MCF 10A (cell line): ENCODE results near the gene SNX22. TPM values are rescaled to one million over a fixed set of nuclear protein-coding genes. Genes with fewer than 3 reads are reported as not detected.

Experiments
- BruUV-seq: library from RNA; stranded (reverse); fragments of 400-500 nt; replicated peaks from 2 replicates; lab custom pipeline; 2021; lab: Mats Ljungman, UMichigan
- CTCF ChIA-PET: fragments of 300-600 bp; sonication (Branson Sonifier 250); formaldehyde crosslinking; extraction: SDS; loops from one replicate; lab custom pipeline; 2021; ENCODE audit warnings: antibody characterized with exemption, inconsistent platforms; lab: Yijun Ruan, JAX
- POLR2A ChIA-PET: fragments of 300-600, 350-650 bp; sonication (Branson Sonifier 250); formaldehyde crosslinking; extraction: SDS; loops from one replicate; lab custom pipeline; 2020; ENCODE audit warnings: antibody characterized with exemption, inconsistent platforms; lab: Yijun Ruan, JAX
- DNase-seq: peaks from one replicate; pipeline ENCODE4 v3.0.0-alpha.2; 2018; ENCODE audit not compliant: unreplicated experiment
- H3K27ac Mint-ChIP-seq: one replicate; pipeline ENCODE4 v1.8.0; 2022; ENCODE audit warnings: mild to moderate bottlenecking, low read depth, mixed read lengths; ENCODE audit not compliant: unreplicated experiment
- H3K27me3 Mint-ChIP-seq: one replicate; pipeline ENCODE4 v1.8.0; 2022; ENCODE audit warnings: mixed read lengths; ENCODE audit not compliant: insufficient read depth, unreplicated experiment
- H3K36me3 Mint-ChIP-seq: one replicate; pipeline ENCODE4 v1.8.0; 2022; ENCODE audit warnings: mild to moderate bottlenecking, moderate library complexity, mixed read lengths; ENCODE audit not compliant: insufficient read depth, unreplicated experiment
- H3K4me1 Mint-ChIP-seq: one replicate; pipeline ENCODE4 v1.8.0; 2022; ENCODE audit warnings: mixed read lengths; ENCODE audit not compliant: insufficient read depth, unreplicated experiment
- H3K4me3 Mint-ChIP-seq: one replicate; pipeline ENCODE4 v1.8.0; 2022; ENCODE audit warnings: mild to moderate bottlenecking, moderate library complexity, mixed read lengths; ENCODE audit not compliant: unreplicated experiment
- H3K9me3 Mint-ChIP-seq: one replicate; pipeline ENCODE4 v1.8.0; 2022; ENCODE audit warnings: mixed read lengths; ENCODE audit not compliant: unreplicated experiment
- CTCF ChIP-seq: fragments of 200-600 bp; IDR thresholded peaks from one replicate; pipeline ENCODE4 v1.8.0; 2022; ENCODE audit warnings: antibody characterized with exemption, mild to moderate bottlenecking; ENCODE audit not compliant: unreplicated experiment
- intact Hi-C: fragments of 100-400 bp; cut with micrococcal nuclease; formaldehyde crosslinking; loops from 2 replicates; pipeline ENCODE4 v1.14.1; 2022
- total RNA-seq: library from RNA; stranded (reverse); gene quantifications from 2 replicates; pipeline ENCODE4 v1.2.3, GENCODE V29; 2022

Gene SNX22
- total RNA-seq, 1 experiment from 2014 or later, result 0.16 TPM

- CTCF ChIA-PET, result no interaction called here
- no peaks in the 10 kb centered on the region for H3K27me3 Mint-ChIP-seq
- H3K4me1 Mint-ChIP-seq, result no peaks in the 10 kb centered on the region
- H3K4me3 Mint-ChIP-seq, result no peak overlapping the region
- peaks cover 96% of the 10 kb centered on the region for H3K36me3 Mint-ChIP-seq
- DNase-seq, result no peak
- no peak overlapping the region for H3K27ac Mint-ChIP-seq
- no TSS peak for BruUV-seq
- no peaks in the 10 kb centered on the region for H3K9me3 Mint-ChIP-seq
- POLR2A ChIA-PET, result interaction anchor here (1.3 kb wide), 1 partner anchor 16 kb away, joined by 4 read pairs; no protein-coding TSS in a partner anchor
- TF ChIP-seq CTCF, result no peak
- intact Hi-C loops, result no loop called here
Measured at GRCh38 chr15:64127521-64128270, 23.8 kb upstream of the SNX22 start.

GRCh38 chr15:64130159-64130558, 21.4 kb upstream of the SNX22 start:
- ChIA-PET CTCF (interaction anchor here (3.3 kb wide), 1 partner anchor 22 kb away, joined by 14 read pairs; no protein-coding TSS in a partner anchor), POLR2A (no interaction called here)
- no peak overlapping the region for H3K27ac Mint-ChIP-seq
- DNase-seq, result no peak
- no TSS peak for BruUV-seq
- no peak overlapping the region for H3K4me3 Mint-ChIP-seq
- H3K9me3 Mint-ChIP-seq, result no peaks in the 10 kb centered on the region
- H3K4me1 Mint-ChIP-seq, result no peaks in the 10 kb centered on the region
- TF ChIP-seq CTCF, result no peak
- peaks cover 98% of the 10 kb centered on the region for H3K36me3 Mint-ChIP-seq
- H3K27me3 Mint-ChIP-seq, result no peaks in the 10 kb centered on the region
- intact Hi-C loops, result no loop called here

GRCh38 chr15:64131547-64131946, 20.0 kb upstream of the SNX22 start:
- intact Hi-C loops, result no loop called here
- Mint-ChIP-seq H3K9me3 (no peaks in the 10 kb centered on the region), H3K4me1 (no peaks in the 10 kb centered on the region), H3K4me3 (no peak overlapping the region), H3K27me3 (no peaks in the 10 kb centered on the region), H3K27ac (no peak overlapping the region), H3K36me3 (peaks cover 98% of the 10 kb centered on the region)
- TF ChIP-seq CTCF, result no peak
- ChIA-PET CTCF (interaction anchor here (0.5 to 3.3 kb wide), 4 partner anchors 12 to 58 kb away, joined by 3 to 14 read pairs (median 6); no protein-coding TSS in a partner anchor), POLR2A (interaction anchor here (1.0 to 1.7 kb wide), 4 partner anchors 14 to 35 kb away, joined by 3 to 11 read pairs (median 4); no protein-coding TSS in a partner anchor)
- DNase-seq, result no peak
- BruUV-seq, result no TSS peak

GRCh38 chr15:64132217-64132616, 19.3 kb upstream of the SNX22 start:
- Mint-ChIP-seq H3K27ac (no peak overlapping the region), H3K4me1 (no peaks in the 10 kb centered on the region), H3K9me3 (no peaks in the 10 kb centered on the region), H3K4me3 (no peak overlapping the region), H3K36me3 (peaks cover 98% of the 10 kb centered on the region), H3K27me3 (no peaks in the 10 kb centered on the region)
- TF ChIP-seq CTCF, result no peak
- no peak for DNase-seq
- POLR2A ChIA-PET, result interaction anchor here (0.8 to 1.7 kb wide), 3 partner anchors 10 to 30 kb away, joined by 3 to 11 read pairs (median 4); no protein-coding TSS in a partner anchor
- BruUV-seq, result no TSS peak
- intact Hi-C loops, result no loop called here
- CTCF ChIA-PET, result interaction anchor here (0.5 to 3.3 kb wide), 3 partner anchors 13 to 57 kb away, joined by 3 to 14 read pairs (median 8); no protein-coding TSS in a partner anchor
